Mesothelial cell of epicardium (in vitro differentiated cells): Measurements from ENCODE around the gene FSCN2. TPM values are rescaled to one million over a fixed set of nuclear protein-coding genes. Genes with fewer than 3 reads are reported as not detected.
"Not testable (repeated sequence)": the region's sequence is repeated elsewhere in the genome, so short reads cannot be mapped to it uniquely, and the experiment has no call there.

Source experiments
- DNase-seq, 2 experiments: peaks; one replicate each; pipeline ENCODE4 v3.0.0; 2021; ENCODE audit warnings: low spot score in 2 of 2; ENCODE audit not compliant: unreplicated experiment in 2 of 2
- H3K27ac Mint-ChIP-seq: 2 replicates; pipeline ENCODE4 v1.8.0; 2021; ENCODE audit warnings: mixed read lengths
- H3K27me3 Mint-ChIP-seq: 2 replicates; pipeline ENCODE4 v1.8.0; 2021; ENCODE audit warnings: low read depth, mixed read lengths
- H3K36me3 Mint-ChIP-seq: 2 replicates; pipeline ENCODE4 v1.8.0; 2021; ENCODE audit warnings: mixed read lengths
- H3K4me1 Mint-ChIP-seq: 2 replicates; pipeline ENCODE4 v1.8.0; 2021; ENCODE audit warnings: mixed read lengths
- H3K4me3 Mint-ChIP-seq: 2 replicates; pipeline ENCODE4 v1.8.0; 2021; ENCODE audit warnings: mild to moderate bottlenecking, moderate library complexity, mixed read lengths
- H3K9me3 Mint-ChIP-seq: 2 replicates; pipeline ENCODE4 v1.8.0; 2021; ENCODE audit warnings: mixed read lengths
- total RNA-seq: library from RNA; stranded (reverse); gene quantifications from 3 replicates; pipeline ENCODE4 v1.2.1, GENCODE V29; 2021
- TF ChIP-seq, protein P1 (sequence below): fragments of 200-600 bp; sonication (generic); IDR thresholded peaks from one replicate; pipeline ENCODE4 v1.5.0; 2021; ENCODE audit warnings: antibody characterized with exemption; ENCODE audit not compliant: unreplicated experiment

FSCN2 gene
- total RNA-seq, 1 donor from 2014 or later = 17.3 TPM

DNA sequence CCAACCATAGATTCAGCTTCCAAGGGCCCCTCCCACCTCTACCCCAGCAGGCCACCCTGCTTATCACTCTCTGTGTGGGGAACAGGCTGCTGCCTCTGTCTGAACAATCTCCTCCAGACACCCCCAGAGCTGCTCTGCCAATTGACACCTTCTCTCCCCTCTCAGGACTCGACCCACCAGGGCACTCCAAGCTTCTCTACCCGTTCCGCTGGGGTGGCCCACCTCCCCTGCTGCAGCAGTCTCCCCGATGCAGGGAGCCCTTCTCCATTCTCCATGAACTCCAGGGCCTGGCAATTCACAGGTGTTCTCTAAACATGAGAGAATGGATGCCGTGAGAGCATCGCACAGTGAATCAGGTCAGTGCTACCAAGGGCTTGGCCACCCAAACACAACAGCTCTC is 52.3 kb downstream of the FSCN2 start:
- no peak overlapping the region for H3K4me3 Mint-ChIP-seq
- TF ChIP-seq, protein P1, sequence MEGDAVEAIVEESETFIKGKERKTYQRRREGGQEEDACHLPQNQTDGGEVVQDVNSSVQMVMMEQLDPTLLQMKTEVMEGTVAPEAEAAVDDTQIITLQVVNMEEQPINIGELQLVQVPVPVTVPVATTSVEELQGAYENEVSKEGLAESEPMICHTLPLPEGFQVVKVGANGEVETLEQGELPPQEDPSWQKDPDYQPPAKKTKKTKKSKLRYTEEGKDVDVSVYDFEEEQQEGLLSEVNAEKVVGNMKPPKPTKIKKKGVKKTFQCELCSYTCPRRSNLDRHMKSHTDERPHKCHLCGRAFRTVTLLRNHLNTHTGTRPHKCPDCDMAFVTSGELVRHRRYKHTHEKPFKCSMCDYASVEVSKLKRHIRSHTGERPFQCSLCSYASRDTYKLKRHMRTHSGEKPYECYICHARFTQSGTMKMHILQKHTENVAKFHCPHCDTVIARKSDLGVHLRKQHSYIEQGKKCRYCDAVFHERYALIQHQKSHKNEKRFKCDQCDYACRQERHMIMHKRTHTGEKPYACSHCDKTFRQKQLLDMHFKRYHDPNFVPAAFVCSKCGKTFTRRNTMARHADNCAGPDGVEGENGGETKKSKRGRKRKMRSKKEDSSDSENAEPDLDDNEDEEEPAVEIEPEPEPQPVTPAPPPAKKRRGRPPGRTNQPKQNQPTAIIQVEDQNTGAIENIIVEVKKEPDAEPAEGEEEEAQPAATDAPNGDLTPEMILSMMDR = no peak
- H3K4me1 Mint-ChIP-seq = no peaks in the 10 kb centered on the region

DNA sequence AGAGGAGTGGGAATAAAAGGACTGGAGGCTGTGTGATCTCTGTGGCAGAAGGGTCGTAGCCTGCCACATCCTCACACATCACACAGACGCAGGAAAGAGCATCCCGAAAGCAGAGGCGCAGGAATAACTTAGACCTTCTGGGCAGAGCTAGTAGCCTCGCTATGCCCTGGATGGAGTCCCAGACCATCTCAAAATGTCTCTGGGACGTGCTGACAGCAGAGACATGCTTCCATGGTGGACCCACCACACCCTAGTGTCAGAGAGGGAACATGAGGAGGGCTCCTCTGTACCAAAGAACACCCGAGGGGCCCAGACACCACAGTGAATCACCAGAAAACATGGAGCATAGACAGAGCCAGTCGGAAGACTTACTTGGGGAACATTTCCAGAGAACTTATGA is 53.6 kb downstream of the FSCN2 start:
- H3K36me3 Mint-ChIP-seq = peaks cover 62% of the 10 kb centered on the region
- H3K9me3 Mint-ChIP-seq = no peaks in the 10 kb centered on the region
- no peak overlapping the region for H3K4me3 Mint-ChIP-seq
- peaks cover 8% of the 10 kb centered on the region for H3K27me3 Mint-ChIP-seq
- no peak for DNase-seq
- H3K27ac Mint-ChIP-seq = no peak overlapping the region
- no peaks in the 10 kb centered on the region for H3K4me1 Mint-ChIP-seq
- TF ChIP-seq, protein P1 = no peak

More for the DNA sequence above, 52.3 kb downstream of the FSCN2 start:
- Mint-ChIP-seq H3K27ac (no peak overlapping the region), H3K36me3 (peaks cover 63% of the 10 kb centered on the region), H3K27me3 (peaks cover 13% of the 10 kb centered on the region), H3K9me3 (no peaks in the 10 kb centered on the region)
- no peak for DNase-seq

DNA sequence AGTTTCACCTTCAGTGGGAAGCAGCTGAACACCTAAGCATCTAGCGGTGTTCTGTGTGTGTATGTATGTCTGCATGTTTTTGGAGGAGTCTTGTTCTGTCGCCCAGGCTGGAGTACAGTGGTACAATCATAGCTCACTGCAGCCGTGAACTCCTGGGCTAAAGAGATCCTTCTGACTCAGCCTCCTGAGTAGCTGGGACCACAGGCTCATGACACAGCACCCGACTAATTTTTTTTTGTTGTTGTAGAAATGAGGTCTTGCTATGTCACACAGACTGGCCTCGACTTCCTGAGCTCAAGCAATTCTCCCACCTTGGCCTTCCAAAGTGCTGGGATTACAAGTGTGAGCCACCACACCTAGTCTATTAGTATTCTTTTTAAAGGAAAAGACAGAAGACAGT is 54.2 kb downstream of the FSCN2 start:
- H3K4me1 Mint-ChIP-seq = no peaks in the 10 kb centered on the region
- no peak overlapping the region for H3K27ac Mint-ChIP-seq
- no peak overlapping the region for H3K4me3 Mint-ChIP-seq

DNA sequence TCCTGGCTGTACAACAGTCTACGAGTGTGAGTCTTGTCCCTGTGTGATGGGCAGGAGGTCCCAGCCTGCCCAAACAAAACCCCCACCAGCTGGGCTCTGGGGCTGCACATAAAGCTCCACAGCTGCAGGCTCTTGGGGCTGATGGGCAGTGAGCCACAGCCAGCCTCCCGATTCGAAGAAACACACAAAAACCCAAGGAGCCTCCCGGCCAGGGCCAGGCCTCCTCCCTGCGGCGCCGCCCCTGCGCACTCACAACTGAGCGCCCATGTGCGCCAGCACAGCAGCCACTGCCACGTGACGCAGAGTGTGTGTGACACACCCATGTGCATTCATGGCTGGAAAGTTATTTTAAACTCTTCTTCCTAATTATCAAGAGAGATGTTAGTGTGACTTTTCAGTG is 54.6 kb downstream of the FSCN2 start:
- no peak overlapping the region for H3K4me3 Mint-ChIP-seq
- no peak overlapping the region for H3K27ac Mint-ChIP-seq

More for the DNA sequence above, 54.2 kb downstream of the FSCN2 start:
- TF ChIP-seq, protein P1 = no peak
- no peak for DNase-seq
- Mint-ChIP-seq H3K9me3 (no peaks in the 10 kb centered on the region), H3K27me3 (peaks cover 5% of the 10 kb centered on the region), H3K36me3 (peaks cover 63% of the 10 kb centered on the region)

DNA sequence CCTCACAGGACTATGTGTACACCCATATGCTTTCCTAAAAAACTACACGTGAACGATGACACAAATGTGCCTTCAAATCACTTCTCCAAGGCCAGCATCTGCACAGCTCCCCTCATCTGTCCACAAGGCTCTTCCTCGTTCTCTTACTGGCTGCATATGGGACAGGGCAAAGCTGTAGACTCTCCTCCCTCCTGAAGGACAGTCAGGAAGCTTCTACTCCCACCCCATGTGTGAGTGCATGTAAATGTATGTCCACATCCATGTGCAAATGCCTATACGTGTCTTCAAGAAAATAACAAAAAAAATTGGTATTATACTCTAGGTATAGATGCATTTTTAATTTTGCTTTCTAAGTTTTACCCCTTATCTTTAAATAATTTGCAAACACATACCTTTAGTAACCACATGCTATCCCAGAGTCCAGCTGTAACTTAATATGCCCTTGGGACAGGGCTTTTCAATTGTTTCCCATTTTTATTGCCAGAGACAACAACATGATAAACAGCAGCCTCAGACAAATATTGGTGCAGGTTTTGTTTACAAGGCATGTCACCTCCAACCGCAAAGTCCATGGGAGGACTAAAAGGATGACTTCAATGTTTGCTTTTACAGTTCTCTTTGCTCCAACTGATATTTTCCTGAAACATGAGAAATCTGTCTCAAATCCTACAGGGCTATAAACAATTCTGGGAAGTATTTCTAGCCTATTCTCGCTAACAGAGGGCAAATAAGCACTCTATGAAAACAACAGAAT is 55.6 kb downstream of the FSCN2 start:
- H3K36me3 Mint-ChIP-seq = peaks cover 65% of the 10 kb centered on the region
- no peak for DNase-seq
- no peaks in the 10 kb centered on the region for H3K9me3 Mint-ChIP-seq
- H3K27ac Mint-ChIP-seq = no peak overlapping the region
- H3K4me1 Mint-ChIP-seq = no peaks in the 10 kb centered on the region
- no peak overlapping the region for H3K4me3 Mint-ChIP-seq
- no peaks in the 10 kb centered on the region for H3K27me3 Mint-ChIP-seq
- TF ChIP-seq, protein P1 = no peak

More for the DNA sequence above, 54.6 kb downstream of the FSCN2 start:
- TF ChIP-seq, protein P1 = no peak
- H3K4me1 Mint-ChIP-seq = no peaks in the 10 kb centered on the region
- H3K9me3 Mint-ChIP-seq = no peaks in the 10 kb centered on the region
- no peak for DNase-seq
- H3K27me3 Mint-ChIP-seq = peaks cover 3% of the 10 kb centered on the region
- peaks cover 59% of the 10 kb centered on the region for H3K36me3 Mint-ChIP-seq

DNA sequence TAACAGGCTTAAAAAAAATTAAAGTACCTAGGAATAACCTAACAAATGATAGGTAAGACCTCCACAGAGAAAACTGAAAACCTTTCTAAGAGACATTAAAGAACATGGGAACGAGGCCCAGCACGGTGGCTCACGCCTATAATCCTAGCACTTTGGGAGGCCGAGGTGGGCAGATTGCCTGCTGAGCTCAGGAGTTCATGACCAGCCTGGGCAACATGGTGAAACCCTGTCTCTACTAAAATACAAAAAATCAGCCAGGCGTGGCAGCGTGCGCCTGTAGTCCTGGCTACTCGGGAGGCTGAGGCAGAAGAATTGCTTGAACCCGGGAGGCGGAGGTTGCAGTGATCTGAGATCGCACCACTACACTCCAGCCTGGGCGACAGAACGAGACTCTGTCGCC is 56.6 kb downstream of the FSCN2 start:
- not testable (repeated sequence) for H3K4me3 Mint-ChIP-seq, H3K9me3 Mint-ChIP-seq, H3K4me1 Mint-ChIP-seq, H3K27ac Mint-ChIP-seq, H3K27me3 Mint-ChIP-seq, DNase-seq
- peaks cover 65% of the 10 kb centered on the region for H3K36me3 Mint-ChIP-seq
